Measurements from ENCODE around the gene ACOT13.
"Not testable (repeated sequence)": the region's sequence is repeated elsewhere in the genome, so short reads cannot be mapped to it uniquely, and the experiment has no call there.

The ACOT13 gene

GRCh38 chr6:24731456-24732134 is 64.7 kb downstream of the ACOT13 start:
- not testable (repeated sequence) for DNase-seq

GRCh38 chr6:24734166-24734565 is 67.3 kb downstream of the ACOT13 start:
- no peak for DNase-seq

- DNase-seq = not testable (repeated sequence)
These were observed 67.8 kb downstream of the ACOT13 start for GRCh38 chr6:24734710-24735109.

GRCh38 chr6:24738741-24739140 is 71.9 kb downstream of the ACOT13 start:
- no peak for DNase-seq

- no peak for DNase-seq
These were observed 74.0 kb downstream of the ACOT13 start for GRCh38 chr6:24740861-24741260.

- DNase-seq = no peak
These were observed 75.4 kb downstream of the ACOT13 start for GRCh38 chr6:24742216-24742738.

- DNase-seq = no peak
These were observed 76.5 kb downstream of the ACOT13 start for GRCh38 chr6:24743265-24743943.

GRCh38 chr6:24743944-24744335 is 77.1 kb downstream of the ACOT13 start:
- no peak for DNase-seq

GRCh38 chr6:24744911-24745310 is 78.0 kb downstream of the ACOT13 start:
- no peak for DNase-seq

- DNase-seq = no peak
These were observed 82.4 kb downstream of the ACOT13 start for GRCh38 chr6:24749297-24749696.

GRCh38 chr6:24750878-24751277 is 84.0 kb downstream of the ACOT13 start:
- DNase-seq = not testable (repeated sequence)

GRCh38 chr6:24752503-24752902 is 85.6 kb downstream of the ACOT13 start:
- DNase-seq = no peak

- DNase-seq = no peak
These were observed 86.1 kb downstream of the ACOT13 start for GRCh38 chr6:24752917-24753492.

GRCh38 chr6:24753545-24753944 is 86.7 kb downstream of the ACOT13 start:
- no peak for DNase-seq

- DNase-seq = not testable (repeated sequence)
These were observed 87.5 kb downstream of the ACOT13 start for GRCh38 chr6:24754378-24754777.

Data from activated gamma-delta T cell treated with Interleukin-2 at 50 U/mL for 16 hours (primary cell).